SIG-M5 (cell line): ENCODE data around the gene PALLD.
"Not testable (repeated sequence)": the region's sequence is repeated elsewhere in the genome, so short reads cannot be mapped to it uniquely, and the experiment has no call there.

Experiments
- DNase-seq: peaks from one replicate; lab custom pipeline; 2025; lab: John Stamatoyannopoulos, UW

The PALLD gene

GRCh38 chr4:168677063-168677462, 180.2 kb downstream of the PALLD start:
- DNase-seq: no peak

GRCh38 chr4:168677879-168678278, 181.0 kb downstream of the PALLD start:
- no peak for DNase-seq

DNA sequence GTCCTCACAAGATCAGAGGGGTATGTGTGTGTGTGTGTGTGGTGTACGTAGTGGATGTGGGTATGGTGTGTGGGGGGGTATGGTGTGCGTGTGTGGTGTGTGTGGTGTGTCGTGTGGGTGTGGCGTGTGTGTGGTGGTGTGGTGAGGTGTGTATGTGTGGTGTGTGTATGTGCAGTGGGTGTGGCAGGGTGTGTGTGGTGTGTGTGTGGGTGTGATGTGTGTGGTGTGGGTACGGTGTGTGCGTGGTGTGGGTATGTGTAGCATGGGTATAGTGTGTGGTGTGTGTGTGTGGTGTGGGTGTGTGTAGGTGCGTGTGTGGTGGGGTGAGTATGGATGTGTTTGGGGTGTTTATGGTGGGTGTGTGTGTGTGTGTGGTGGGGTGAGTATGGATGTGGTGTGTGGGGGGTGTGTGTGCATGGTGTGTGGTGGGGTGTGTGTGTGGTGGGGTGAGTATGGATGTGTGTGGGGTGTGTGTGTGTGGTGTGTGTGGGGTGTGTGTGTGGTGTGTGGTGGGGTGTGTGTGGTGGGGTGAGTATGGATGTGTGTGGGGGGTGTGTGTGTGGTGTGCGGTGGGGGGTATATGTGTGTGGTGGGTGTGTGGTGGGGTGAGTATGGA, 182.0 kb downstream of the PALLD start:
- no peak for DNase-seq

- no peak for DNase-seq
These were observed 182.5 kb downstream of the PALLD start for GRCh38 chr4:168679397-168679796.

- DNase-seq: no peak
These were observed 183.0 kb downstream of the PALLD start for GRCh38 chr4:168679819-168680218.

GRCh38 chr4:168682898-168683500, 186.1 kb downstream of the PALLD start:
- DNase-seq: no peak

DNA sequence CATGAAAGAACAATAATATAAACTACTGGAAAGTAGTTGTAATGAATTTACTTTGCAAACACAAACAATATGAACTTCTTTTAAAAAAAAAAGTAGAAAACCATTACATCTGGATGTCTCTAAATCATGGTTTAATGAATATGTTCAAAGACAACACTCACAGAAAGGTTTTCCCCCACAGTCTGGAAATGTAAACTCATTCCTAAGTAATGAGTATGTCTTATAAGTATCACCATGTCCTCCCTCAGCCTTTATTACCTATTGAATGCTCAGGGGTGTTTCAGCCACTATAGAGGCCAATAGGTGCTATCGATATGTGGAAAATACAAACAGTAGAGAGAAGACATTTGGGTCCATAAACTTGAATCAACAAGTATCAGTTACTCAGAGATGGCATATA, 186.7 kb downstream of the PALLD start:
- DNase-seq: no peak

DNA sequence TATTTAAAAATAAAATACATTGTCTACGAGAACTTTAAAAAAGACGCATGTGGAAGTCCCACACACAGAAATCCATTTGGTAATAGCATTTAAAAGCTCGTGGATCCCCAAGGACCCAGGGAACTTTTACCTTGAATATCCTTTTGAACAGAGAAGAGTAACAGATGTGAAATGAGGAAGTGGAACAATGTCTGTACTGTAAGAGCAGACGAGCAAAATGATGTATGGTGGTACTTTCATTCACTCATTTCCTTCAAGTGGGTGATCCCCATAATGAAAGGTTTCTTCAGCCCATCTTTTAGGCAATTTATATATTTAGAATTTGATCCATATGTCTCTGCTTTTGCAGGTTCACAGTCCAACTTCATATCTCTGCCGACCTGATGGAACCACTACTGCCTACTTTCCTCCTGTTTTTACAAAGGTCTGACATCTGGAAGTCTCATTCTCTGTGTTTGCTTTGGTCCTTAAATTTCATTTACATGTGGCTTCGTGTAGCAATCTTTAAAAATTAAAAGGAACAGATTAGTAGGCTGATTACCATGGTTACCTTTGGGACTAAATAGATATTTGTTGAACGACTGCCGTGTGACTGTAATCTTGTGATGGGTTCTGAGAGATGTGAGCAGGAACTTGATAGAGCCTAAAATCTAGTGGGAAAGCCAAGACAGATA, 188.4 kb downstream of the PALLD start:
- DNase-seq: no peak

GRCh38 chr4:168688584-168688983, 191.7 kb downstream of the PALLD start:
- DNase-seq: no peak

DNA sequence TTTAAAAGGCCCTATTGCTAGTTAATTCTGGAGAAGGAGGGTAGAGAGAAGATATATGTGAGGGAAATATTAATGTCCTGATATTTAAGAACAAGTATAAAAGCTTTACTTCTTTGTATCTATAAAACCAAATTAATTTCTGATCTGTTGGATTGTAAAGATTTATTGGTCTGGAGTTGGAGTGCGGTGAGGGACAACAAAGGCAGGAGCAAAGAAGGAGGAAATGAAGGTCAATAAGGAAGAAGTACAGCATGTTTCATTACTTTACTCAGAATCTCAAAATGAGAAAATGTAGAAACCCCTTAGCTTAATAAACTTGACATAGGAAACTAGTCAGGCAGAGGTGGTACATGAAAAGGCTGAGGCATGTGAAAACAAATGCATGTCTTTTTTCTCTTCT, 192.9 kb downstream of the PALLD start:
- no peak for DNase-seq

DNA sequence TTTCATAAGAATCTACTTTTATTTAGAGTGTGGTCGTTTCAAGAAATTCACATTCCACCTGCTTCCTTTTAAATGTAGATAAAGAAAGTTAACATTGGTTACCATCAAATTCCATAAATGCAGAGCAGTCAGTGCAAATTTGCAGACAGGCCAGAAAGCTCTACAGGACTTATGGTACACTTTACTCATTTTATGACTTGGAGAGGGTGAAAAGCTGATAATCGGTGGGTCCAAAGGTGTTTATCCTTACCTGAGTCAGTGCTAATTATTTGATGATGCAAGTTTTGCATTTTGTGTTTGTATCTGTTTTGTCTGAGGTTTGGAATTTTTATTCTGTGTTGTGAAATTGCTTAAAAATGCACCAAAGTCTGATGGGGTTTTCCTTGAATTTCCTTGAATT, 193.3 kb downstream of the PALLD start:
- DNase-seq: no peak

DNA sequence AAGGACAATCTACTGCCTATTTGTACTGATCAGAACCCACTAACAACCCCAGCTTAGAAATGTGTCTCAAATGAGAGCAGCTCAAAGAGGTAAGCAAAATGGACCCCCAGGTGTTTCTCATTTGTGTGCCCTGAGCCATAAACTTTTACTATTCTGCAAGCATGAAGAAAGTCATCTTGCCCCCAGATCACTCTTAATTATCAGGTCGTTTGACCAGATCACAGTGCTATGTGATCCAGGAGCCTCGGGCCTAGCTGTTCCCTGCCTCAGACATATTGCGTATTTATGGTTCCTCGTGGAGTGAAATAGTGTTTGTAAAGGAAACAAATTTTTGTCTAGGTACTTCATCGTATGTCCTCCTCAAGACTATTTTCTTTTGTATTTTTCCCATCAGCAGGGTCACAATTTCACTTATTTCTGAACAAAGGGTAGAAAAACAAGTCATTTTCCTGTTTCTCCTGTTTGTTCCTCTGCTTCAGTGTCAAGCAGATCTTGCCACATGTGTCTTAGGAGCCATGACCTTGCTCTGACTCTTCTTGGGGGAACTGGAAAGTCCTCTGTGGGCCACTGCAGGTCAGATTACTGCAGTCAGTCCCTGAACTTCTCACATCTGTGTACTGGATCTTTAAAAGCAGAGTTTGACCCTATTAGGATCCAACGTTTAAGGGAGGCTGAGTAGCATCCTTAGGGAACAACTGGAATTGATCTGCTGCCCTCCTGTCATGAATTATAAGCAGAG, 194.9 kb downstream of the PALLD start:
- no peak for DNase-seq

DNA sequence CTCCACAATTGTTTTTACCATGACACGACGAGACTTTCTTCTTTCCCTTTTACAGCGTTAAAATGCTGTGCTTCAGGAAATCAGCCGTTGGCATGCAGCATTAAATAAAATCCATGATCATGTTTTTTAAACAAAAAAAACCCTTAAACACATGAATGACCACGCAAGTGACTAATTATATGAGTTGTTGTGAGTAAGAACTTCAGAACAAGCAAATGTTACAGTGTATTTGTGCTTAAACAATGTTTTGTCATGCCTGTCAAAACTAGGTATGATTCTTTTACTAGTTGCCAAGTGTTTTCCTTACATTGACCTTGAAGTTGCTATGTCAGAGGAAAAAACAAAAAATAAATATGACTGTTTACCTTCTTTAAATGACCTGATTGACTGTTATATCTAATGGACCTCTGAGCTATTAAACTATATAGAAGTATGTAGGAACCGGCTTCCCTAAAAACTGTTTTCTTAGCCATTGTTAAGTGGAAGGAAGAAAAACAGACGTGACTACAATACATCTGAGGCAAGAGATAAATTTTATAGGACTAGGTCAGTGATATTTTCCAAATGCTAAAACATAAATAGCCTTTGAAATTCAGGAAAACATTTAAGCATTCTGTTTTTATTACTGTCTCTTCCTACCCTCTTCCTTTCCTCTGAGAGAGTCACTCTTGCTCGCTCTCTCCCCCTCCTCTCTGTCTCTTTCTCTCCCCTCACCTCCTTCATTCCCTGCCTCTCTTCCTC, 197.1 kb downstream of the PALLD start:
- DNase-seq: no peak

- no peak for DNase-seq
These were observed 197.8 kb downstream of the PALLD start for GRCh38 chr4:168694667-168695066.

GRCh38 chr4:168695288-168695687, 198.4 kb downstream of the PALLD start:
- DNase-seq: no peak

DNA sequence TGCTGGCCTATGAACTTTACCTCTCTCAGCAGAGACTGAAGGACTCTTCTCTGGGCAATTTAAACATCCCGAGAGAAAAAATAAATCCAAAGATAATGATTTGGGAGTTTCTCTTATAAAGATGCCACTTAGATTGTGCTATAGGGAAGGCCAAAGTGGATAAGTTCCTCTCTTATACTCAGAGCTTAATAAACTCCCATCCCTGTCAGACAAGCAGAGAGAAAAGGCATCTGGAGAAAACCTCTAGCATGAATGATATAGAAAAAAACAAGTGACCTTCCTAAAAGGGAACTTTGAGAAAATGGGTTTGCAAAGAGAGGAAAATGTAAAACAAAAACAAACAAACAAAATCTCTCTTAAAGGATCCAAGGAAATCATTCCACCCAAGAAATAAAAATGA, 199.4 kb downstream of the PALLD start:
- no peak for DNase-seq

DNA sequence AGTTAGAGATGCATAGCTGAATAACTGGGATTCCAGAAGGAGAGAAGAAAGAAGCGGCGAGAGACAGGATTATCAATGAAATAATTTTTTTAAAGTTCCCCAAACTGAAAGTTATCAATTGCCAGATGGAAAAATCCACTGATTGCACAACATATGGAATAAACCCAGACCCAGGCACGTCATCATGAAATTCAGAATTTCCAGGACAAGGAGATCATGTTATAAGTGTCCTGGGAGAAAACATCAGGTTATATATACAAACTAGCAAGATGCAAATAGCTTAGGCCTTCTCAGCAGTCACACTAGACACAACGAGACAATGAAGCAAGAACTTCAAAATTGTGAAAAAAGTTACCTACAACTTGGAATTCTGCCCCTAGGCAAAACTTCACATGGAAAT, 200.0 kb downstream of the PALLD start:
- DNase-seq: no peak

GRCh38 chr4:168699224-168699878, 202.5 kb downstream of the PALLD start:
- DNase-seq: no peak

DNA sequence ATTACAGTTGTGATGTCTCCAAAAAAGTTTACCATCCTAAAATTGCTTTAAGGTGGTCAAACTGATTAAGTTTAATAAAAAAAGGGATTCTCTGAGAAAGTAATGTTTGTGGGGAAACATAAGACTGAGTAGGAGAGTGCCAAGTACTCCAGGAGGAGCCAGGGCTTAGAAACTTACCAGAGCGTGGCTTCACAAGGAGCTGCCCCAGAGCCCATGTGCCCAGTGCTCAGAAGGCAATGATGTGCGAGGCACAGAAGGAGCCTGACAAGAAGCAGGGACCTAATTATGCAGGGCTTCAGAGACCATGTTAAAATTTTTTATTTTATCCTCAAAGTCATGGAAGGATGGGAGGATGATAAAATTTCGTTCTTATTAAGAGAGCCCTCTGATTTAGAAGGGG, 204.2 kb downstream of the PALLD start:
- no peak for DNase-seq

GRCh38 chr4:168702581-168703087, 205.8 kb downstream of the PALLD start:
- not testable (repeated sequence) for DNase-seq

DNA sequence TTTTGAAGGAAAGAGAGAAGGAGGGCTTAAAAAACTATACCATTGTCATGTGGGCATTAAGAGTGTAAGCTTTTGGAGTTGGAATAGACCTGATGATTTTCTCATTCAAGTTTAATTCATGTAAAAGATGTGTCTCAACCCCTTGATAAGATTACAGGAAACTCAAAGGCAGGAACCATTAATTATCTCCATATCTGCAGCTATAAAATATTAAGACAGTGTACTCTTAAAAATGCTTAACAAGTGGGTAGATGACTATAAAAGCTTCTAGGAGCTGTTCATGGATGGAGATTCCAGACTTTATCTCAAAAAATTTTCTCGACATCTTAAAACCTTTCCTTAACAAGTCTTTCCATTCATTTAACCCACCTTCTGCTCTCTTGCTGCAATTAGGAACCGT, 208.3 kb downstream of the PALLD start:
- DNase-seq: no peak

DNA sequence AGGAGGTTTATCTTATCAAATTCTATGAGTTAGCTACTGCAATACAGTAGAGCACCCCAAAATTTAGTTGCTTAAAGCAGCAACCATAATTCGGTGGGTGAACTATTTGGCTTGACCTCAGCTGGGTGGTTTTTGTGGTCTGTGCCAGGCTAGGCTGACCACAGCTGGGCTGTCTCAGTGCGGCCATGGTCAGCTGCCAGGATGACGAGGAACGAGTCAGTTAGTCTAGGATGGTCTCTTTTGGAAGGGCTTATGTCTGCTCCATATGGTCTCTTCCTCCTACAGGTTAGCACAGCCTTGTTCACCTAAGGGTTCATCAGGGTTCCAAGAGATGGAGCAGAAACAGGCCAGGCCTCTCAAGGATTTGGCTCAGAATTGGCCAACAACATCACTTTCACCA, 210.4 kb downstream of the PALLD start:
- DNase-seq: no peak
